Stimulated activated CD8-positive, alpha-beta memory T cell treated with anti-CD3 and anti-CD28 coated beads, Interleukin-12 subunit alpha, Interleukin-12 subunit beta, amount 100 ng/mL, for 1 hour (primary cell): ENCODE data around the gene TALDO1.
A peak's percentile ranks its signal among the peaks of the same experiment; 100 is the strongest.

Experiments used
- DNase-seq: peaks from one replicate; pipeline ENCODE4 v3.0.0-alpha.2; 2020; ENCODE audit warnings: low read depth

TALDO1 gene

GRCh38 chr11:788009-788640 lies 40.9 kb downstream of the TALDO1 start:
- DNase-seq, result no peak

DNA sequence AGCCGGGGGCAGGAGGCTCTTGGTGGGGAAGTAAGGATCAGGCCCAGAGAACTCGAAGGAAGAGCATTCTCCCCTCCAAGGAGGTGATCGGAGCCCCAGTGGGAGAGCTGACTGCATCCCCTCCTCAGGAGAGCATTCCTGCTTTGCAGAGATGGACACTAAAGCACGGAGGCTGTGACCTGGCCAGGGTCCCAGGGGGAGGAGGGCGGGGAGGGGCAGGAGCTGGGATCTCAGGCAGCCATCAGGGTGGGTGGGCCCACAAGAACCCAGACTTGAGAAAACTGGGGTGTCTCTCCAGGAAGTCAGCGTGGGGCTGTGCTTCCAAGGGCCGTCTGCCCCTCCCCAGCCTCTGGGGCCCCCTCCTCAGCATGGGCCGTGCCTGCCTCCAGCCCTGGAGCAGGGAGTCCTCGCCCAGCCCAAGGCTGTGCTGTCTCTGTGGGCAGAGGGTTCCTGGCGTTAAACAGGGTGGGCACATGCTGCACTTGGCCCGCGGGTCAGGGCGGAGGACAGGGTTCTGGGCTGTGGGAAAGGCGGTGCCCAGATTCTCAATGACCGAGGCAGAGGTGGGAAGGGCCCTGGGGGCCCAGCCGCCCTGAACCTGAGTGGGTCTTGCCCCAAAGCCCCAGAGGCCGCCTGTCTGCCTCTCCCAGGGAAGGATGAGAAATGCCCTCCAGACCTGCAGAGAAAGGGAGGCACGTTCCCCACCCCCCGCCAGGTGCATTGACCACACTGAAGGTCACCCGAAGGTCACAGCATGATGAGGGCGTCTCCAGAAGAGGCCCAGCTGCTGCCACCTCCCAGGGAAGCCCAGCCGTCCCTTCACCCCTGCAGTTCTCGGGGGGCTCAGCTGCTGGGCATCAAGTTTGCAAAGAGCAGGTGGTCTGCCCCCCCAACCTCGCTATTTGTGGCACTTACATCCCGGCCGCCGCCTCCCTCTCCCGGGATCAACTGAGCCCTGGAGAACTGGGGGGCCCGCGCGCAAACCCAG lies 42.0 kb downstream of the TALDO1 start:
- no peak for DNase-seq

GRCh38 chr11:789943-790342 lies 42.7 kb downstream of the TALDO1 start, which contains the start of gene CEND1:
CEND1 (minus strand) TSS chr11:790090; CDS start chr11:788576, 1,514 bp downstream.
- DNase-seq, result no peak

GRCh38 chr11:790721-791564 lies 43.7 kb downstream of the TALDO1 start:
- DNase-seq, result no peak

DNA sequence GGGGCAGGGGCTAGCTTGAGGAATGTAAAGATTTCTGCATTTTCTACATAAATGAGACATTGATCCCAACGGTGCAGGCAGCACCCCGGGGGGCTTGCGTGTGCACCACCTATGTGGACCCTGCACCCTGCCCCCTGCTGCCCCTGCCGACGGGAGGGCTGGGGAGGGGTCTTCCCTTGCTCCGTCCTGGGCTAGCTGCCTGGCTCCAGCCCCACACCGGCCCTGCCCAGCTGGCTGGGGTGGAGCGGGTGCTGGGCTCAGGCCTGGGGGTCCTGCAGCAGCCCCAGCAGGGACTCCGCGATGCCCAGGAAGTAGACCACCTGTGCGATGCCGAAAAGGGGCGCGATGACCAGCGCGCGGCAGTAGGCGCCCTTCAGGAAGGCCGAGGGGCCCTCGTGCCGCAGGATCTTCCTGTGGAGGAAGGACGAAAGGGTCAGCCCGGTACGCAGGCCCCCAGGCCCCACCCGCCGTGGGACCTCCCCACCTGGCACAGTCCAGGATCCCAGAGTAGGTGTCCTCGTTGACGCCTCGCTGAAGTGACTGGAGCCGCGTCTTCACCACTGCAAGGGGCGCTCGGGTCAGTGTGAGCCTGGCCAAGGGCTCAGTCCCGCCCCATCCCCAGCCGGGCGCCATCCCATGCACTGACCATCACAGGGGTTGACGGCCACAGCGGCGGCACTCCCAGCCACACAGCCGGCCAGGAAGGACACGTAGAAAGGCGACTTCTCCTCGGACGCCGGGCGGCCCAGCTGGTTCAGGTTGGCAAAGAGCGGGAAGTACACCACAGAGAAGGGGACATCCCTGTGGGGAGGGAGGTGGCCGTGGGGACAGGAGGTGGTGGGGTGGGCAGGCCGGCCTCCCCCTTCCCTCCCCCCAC lies 44.6 kb downstream of the TALDO1 start:
- DNase-seq, result no peak

DNA sequence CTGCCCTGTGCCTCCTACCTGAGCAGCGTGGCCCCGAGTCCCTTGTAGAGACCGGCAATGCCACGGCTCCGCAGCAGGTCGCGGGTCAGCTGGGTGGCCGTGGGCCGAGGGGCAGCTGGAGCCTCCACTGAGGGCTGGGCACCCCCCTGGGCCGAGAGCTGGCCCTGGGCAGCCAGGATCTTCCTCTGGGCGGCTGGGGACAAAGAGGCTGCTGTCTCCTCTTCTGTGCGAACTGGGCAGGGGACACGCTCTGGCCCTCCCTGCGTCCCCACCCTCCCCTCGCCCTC lies 45.2 kb downstream of the TALDO1 start:
- DNase-seq, result no peak

GRCh38 chr11:792873-793272 lies 45.6 kb downstream of the TALDO1 start:
- no peak for DNase-seq

DNA sequence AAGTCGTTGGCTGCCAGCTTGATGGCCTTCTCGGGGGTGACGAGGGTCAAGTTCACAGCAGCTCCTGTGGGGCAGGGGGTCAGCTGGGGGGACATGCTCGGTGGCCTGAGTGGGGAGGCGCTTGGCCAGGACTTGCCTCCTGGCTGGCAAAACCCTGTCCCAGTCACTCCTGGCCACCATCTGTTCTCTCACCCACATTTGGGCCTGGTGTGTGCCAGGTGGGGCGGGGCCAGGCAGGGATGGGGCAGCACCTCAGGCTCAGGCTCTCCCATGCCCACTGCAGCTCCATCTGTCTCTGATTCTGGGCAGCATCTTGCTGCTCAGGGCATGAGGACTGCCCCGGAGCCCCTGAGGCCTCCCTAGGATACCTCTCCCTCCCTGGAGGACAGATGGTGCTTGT lies 46.3 kb downstream of the TALDO1 start:
- DNase-seq, result no peak

DNA sequence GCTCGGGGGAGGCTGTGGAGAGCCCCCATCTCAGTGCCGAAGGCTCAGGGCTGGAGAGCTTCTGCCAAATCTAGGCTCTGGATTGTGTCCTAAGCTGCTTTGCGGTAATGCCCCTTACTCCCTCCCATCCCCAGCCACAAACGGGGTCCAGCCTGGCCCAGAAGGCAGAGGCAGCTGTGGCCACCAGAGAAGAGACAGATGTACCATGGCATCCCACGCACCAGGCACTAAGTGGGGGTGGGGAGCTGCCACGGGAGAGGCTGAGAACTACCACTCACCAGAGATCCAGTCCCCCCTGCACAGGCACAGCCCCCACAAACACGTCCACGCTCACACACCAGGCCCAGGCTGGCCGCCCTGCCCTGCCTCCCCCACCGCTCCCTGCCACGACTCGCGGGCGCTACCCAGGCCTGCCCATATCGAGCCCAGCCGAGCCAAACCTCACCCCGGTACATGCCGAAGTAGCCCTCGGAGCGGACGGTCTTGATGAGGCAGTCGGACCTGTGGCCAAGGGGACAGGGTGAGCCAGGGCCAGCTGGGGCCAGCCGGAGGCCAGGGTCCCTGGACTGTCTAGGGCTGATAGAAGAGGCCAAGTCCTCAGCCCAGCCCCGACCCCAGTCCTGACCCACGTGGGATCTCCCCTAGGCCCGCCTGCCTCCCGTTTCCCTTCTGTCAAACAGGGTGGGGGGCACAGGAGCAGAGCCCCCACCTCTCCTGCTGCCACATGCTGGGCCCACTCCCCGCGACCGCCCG lies 46.9 kb downstream of the TALDO1 start:
- no peak for DNase-seq

DNA sequence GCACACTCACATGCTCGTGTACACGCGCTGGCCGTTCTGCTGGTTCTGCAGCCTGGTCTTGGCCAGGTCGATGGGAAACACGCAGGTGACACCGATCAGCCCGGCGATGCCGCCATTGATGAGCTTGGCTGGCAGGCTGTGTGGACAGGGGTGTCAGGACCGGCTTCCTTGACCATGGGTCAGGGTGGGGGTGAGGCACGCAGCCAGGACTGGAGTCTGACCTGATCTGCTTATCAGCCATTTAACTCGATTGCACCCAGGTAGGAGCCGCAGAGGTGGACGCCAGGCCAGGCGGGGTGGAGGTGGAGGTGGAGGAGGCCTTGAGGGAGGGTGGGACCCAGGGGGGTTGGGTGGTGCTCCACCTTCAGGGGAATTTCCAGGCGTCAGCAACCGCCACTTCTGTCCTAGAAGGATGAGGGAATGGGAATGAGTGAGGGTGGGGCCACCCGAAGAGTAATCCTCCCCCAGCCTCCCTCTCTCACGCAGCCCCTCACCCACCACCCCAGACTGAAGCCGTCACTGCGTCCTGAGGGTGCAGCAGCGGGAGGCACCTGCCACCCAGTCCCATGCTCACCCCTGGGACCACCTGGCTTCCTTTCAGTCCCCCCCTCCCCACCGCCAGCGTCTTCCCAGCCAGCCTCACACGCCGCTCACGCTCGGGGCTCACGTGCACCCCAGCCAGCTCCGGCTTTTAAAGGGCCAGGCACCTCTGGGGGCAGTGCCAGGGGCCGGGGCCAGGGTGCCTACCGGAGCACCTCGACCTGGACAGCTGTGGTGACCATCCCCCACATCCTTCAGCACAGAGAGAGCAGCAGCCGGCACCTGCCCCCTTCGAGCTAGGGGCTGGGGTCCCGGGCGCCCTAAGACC lies 47.7 kb downstream of the TALDO1 start:
- no peak for DNase-seq

- peak; percentile 53 for DNase-seq
These were observed 48.6 kb downstream of the TALDO1 start for GRCh38 chr11:795634-796564.

- no peak for DNase-seq
These were observed 49.5 kb downstream of the TALDO1 start for GRCh38 chr11:796565-797295.

DNA sequence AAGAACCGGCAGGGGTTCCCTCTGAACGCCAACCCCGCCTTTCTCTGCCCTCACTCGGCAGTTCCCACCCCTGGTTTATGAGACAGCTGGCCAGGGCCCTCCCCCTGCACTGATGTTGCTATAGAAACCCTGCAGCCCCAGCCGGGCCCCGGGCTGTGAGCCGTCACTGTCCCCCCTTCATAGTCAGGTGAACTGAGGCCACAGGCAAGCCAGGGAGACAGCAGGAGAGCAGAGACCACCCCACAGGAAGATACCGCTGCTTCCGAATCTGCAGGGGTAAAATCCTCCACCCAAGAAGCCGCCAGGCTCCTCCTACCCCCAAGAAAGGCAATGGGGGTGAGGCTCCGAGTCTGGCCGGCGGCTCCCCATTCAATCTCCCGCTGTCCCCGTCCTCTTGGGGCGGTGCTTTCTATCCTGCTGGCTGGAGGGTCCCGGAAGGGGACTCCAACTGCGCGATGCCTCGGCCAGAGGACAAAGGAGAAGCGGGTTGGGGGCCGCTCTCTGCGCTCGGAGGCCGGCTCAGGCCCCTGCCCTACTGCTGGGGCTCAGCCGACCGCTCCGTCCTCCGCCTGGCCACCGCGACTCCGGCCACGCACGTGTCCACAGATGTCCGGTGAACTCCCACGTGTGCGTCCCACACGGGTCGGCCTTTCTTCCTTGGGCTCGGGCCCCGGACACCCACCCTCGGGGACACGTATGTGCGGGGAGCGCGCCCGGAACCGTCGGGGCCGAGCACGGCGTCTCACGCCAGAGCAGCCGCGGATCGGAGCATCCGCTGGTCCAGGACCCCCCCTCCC lies 50.2 kb downstream of the TALDO1 start:
- DNase-seq, result peak; percentile 52

- DNase-seq, result peak; percentile 59
These were observed 50.9 kb downstream of the TALDO1 start, which contains the start of gene SLC25A22 for GRCh38 chr11:798093-798713. SLC25A22 (minus strand) TSS chr11:798281; CDS start chr11:795006, 3,275 bp downstream.

DNA sequence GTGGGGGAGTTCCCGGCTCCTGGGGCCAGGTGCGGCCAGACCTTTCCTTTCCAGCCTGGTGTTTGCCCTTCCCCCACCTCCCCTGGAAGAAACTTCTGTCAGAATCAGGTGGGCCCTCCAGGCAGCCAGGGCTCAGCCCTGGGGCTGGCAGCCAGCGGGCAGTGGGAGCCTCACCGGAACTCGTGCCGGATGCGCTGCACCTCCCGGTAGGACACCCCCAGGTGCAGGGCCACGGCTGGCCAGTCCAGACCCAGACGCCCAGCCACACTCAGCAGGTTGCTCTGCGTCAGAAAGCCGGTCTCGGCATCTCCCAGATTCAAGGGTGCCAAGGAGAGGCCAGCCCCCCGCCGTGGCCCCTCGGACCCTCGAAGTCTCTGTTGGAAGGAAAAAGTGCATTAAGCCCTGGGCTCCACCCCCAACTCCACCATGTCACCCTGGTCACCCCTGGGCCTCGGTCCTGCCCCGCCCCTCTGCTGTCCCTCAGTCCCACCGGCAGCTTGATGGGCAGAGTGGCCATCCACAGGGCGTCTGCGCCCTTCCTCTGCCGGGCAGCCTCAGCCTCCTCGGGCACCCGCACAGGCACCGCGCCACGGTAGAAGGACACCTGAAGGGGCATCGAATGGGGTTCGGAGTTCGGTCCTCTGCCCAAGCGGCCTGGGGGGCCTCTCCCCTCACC lies 52.5 kb downstream of the TALDO1 start:
- DNase-seq, result no peak

GRCh38 chr11:800473-800872 lies 53.2 kb downstream of the TALDO1 start:
- DNase-seq, result no peak
